Measurements from ENCODE around the gene NDUFA1.
"Not testable (repeated sequence)": the region's sequence is repeated elsewhere in the genome, so short reads cannot be mapped to it uniquely, and the experiment has no call there.

The NDUFA1 gene

DNA sequence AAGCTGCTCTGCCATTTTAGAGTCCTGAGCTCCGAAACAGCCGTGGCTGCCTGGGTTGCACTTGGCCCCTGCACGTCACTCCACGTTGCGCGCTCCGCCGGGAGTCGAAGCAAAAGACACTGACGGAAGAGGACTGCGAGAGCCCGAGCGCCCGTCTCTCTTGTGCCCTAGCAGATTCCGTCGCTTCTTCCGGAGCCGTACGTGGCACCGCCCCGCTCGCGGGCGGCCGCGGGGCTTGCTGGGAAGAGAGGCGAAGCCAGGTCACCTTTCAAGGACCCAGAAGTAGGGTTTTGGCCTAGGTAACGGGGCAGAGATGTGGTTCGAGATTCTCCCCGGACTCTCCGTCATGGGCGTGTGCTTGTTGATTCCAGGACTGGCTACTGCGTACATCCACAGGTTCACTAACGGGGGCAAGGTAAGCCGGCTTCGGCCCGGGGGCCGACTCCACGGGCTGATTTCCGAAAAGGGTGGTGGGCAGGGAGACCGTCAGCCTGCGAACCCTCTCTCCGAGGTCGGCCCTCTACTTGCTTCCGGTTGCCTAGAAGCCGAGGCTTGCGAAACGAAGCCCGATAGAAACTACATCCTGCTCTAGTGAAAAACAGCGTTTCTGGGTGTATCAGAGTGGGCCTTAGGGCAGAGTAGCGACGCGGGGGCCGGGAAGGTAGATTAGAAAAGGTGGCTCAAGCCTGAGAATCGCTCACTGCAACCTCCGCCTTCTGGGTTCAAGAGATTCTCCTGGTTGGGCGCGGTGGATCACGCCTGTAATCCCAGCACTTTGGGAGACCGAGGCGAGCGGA lies at the start of gene NDUFA1, which contains the start of gene RNF113A:
Gene NDUFA1 (plus strand): TSS at position 234 of the 797 bp plus-strand sequence. CDS start 80 bp downstream, at position 314.
Gene RNF113A (minus strand): TSS at position 135 of the 797 bp plus-strand sequence. CDS start 120 bp downstream, at position 15.
- peak; percentile 89 for DNase-seq

DNA sequence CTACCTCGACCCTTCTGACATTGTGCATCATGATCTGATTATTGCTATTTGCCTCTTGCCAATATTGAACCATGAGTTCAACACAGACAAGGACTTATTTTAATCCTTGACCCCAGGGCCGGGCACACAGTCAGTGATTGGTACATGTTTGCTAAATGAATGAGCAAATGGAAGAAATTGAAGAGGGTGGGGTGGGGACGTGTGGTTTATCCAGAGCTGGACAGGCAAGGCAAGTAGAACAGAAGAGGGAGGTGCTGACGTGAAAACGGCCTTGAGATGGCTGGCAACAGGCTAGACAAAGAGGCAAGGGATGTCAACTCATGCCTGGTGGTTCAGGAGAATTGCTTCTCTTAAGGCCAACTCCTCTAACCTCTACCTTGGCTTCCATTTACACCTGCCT lies 47.4 kb upstream of the NDUFA1 start:
- DNase-seq, result not testable (repeated sequence)

DNA sequence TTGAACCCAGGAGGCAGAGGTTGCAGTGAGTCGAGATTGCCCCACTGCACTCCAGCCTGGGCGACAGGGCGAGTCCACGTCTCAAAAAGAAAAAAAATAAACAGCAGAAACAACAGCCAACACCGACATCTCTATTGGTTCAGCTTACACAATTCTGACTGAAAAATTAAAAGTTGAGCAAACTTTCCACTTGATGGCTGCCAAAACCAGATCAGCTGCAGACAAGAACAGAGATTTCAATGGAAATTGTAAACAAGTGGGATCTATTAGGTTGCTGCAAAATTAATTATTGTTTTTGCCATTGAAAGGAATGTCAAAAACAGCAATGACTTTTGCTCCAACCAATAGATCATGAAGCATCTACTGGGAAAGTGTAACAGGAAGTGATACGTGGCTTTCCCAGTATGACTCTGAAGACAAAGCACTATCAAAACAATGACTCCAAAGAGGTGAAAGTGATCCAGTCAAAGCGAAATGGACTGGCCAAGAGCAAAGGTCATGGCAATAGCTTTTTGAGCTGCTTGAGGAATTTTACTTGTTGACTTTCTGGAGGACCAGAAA lies 45.2 kb upstream of the NDUFA1 start:
- DNase-seq, result no peak

DNA sequence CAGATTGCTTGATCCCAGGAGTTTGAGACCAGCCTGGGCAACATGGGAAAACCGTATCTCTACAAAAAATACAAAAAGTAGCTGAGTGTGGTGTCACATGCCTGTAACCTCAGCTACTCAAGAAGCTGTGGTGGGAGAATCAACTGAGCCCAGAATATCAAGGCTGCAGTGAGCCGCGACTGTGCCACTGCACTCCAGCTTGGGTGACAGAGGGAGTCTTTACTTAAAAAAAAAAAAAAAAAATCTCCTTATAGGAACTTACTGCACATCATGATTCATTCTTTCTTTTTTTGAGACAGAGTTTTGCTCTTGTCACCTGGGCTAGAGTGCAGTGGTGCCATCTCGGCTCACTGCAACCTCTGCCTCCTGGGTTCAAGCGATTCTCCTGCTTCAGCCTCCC lies 43.2 kb upstream of the NDUFA1 start:
- DNase-seq, result no peak

DNA sequence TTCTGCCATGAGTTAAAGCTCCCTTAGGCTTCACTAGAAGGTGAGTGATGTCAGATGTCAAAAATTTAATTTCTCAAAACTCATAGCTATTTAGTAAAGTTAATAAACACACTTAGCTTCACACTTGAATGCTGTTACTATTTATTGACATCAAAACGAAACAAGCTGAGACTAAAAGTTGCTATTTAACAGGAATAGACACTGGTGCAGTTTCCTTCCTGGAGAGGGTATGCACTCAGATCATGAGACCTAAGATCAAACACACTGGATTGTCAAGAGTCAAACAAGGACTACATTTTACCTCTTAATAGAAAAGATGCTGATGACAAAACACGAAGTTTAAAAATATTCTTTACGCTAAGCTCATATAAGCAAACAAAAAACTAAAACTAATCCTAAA lies 37.7 kb upstream of the NDUFA1 start:
- no peak for DNase-seq

DNA sequence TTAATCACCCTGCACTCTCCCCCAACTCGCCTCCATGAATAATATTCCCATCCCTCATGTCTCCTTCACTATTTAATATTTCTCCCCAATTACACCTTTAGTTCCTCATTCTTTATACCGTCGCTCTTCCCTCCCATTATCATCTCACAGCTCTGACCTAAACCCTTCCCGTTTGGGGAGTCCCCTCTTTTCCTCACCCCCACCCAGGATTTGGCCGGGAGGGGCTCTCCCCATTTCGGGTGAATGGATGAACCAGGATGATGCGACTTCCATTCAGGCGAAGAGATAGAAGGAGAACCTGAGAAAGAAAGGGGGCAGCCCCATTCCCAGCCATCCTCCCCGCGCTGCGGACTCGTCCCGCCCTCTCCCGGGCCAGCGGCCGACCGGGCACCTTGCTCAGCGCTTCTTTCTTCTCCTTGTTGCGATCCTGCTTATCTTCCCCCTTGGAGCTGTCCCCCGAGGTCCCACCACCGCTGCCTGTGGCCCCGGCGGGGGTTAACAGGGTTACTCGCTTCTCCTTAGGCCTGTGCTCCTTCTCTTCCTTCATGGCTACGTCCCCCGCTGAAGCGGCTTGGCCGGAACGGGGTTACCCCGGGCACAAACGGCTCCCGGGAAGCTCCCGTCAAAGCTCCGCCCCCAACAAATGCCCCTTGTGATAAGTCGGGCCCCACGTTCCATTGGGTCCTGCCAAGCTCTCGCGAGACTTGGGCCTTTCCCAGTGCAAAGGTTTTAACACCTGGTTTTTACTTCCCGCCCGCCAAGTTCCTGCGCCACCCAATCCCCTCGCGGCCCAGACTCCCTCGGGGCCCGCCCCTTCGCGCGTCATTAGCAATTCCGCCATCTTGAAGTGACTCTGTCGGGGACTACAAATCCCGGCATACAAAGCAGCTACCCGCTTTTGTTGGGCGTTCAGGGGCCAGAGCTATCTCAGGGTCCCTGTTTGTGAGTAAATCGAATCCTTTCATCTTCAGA lies 19.0 kb upstream of the NDUFA1 start, which contains the start of gene UPF3B:
Gene UPF3B (minus strand): TSS at position 582 of the 972 bp plus-strand sequence. CDS start 35 bp downstream, at position 547.
- peak; percentile 96 to 97 for DNase-seq

DNA sequence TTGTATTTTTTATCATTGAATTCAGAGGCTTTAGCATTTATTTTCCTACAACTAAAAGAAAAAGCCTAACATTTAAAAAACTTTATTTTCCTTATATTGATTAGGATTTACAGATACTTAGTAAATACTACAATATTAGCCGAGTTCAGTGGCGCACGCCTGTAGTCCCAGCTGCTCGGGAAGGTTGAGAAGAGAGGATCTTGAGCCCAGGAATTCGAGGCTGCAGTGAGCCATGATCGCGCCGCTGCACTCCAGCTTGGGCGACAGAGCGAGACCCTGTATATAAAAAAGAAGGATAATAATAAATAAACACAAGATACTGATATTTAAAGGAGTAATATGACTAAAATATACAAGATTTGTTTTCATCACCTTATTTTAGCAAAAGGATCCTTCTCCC lies 18.2 kb upstream of the NDUFA1 start:
- no peak for DNase-seq

DNA sequence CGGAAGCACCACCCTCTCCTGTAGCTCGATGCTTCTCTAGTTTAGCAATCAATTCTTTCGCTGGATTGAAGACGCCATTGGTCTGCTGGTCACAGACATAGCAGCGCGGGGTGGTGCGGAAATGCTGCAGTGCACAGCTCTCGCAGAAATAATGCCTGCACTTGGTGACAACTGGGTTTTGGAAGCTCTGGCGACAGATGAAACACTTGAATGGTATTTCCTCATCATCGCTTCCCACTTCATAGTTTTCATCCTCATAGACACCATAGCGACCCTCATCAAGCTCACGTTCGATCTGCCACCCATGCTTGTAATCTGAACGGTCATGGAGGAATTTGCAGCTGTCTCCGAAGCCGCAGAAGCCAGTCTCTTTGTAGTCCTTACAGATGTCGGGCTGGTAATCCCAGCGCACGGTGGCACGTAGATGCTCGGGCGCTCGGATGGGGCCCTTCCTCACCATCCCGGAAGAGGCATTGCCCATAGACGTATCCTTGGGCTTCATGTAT lies 953 bp upstream of the NDUFA1 start:
- DNase-seq, result peak; percentile 23 to 32

DNA sequence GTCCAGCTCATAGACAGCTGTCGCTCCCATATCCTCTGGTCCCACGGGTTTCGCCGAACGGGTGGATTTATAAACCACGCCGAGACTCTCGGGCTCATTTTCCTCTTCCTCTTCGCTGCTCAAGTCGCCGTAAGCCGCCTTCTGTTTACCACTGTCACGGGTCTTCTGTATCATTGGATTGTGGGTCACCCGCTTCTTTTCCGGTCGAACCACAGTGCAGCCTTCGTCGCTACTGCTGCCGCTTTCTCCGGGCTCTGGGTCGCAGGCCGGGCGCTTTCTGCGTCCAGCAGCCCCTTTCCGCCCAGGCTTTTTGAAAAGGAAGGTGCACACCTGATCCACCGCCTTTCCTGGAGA lies 410 bp upstream of the NDUFA1 start:
- no peak for DNase-seq

DNA sequence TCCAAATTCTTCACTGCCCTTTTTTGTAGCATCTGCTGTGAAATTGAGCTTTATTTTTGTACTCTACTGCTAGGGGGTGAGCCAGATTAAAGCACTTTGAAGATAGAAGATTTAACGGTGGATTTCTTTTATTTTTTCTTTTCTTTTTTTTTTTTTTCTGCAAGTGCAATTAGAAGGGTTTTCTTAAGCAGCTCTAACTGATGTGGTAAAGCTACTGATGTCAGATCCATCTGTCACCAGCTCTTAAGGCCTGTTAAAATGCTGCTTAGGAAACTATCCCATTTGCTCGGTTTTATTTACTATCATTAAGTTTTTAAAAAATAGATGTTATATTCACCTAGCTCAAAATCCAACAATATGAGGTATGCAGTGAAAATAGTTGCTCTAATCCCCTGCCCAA lies 7.1 kb downstream of the NDUFA1 start:
- no peak for DNase-seq

DNA sequence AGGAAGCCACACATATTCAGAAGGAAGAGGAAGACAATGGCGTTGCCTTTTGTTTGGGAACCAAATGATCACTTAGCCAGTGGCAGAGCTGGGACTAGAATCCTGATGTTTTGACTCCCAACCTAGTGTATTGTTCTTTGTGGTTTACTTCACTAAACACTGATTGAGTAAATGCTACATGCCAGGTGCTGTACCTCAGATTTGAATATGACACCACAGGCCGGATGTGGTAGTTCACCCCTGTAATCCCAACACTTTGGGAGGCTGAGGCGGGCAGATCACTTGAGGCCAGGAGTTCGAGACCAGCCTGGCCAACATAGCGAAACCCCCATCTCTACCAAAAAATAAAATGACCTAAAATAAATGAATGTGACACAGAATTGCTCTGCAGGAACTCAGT lies 8.4 kb downstream of the NDUFA1 start:
- peak in 1 of 2 donors; percentile 31 for DNase-seq

DNA sequence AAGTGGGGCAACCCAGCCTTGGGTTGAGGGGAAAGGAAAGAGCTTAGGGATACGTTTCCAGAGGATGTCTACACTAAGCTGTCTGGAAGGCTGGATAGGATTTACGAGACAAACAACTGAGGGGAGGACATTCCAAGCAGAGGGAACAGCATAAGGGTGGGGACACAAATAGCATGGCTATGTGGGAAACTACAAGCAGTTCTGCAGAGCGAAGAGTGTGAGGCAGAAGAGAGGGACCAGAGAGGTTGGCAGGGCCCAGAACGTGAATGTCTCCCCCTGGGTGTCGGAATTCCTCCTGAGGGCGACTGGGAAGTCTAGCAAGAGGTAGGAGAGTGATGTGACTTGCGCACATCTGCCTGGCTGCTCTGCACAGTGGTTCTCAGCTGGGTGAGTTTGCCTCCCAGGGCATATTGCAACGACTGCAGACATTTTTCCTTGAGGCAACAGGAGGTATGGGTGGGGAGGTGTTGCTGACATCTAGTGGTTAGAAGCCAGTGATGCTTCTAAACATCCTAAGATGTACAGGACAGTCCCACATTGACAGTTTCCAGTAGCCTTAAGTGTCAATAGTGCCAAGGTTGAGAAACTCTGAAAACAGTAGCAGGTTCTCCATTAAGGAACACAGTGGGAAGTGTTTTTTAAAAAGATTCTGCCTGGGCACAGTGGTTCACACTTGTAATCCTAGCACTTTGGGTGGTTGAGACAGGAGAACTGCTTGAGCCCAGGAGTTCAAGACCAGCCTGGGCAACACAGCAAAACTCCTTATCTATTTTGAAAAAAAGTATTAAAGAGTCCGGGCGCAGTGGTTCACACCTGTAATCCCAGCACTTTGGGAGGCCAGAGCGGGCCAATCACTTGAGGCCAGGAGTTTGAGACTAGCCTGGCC lies 9.2 kb downstream of the NDUFA1 start:
- peak; percentile 46 to 63 for DNase-seq

DNA sequence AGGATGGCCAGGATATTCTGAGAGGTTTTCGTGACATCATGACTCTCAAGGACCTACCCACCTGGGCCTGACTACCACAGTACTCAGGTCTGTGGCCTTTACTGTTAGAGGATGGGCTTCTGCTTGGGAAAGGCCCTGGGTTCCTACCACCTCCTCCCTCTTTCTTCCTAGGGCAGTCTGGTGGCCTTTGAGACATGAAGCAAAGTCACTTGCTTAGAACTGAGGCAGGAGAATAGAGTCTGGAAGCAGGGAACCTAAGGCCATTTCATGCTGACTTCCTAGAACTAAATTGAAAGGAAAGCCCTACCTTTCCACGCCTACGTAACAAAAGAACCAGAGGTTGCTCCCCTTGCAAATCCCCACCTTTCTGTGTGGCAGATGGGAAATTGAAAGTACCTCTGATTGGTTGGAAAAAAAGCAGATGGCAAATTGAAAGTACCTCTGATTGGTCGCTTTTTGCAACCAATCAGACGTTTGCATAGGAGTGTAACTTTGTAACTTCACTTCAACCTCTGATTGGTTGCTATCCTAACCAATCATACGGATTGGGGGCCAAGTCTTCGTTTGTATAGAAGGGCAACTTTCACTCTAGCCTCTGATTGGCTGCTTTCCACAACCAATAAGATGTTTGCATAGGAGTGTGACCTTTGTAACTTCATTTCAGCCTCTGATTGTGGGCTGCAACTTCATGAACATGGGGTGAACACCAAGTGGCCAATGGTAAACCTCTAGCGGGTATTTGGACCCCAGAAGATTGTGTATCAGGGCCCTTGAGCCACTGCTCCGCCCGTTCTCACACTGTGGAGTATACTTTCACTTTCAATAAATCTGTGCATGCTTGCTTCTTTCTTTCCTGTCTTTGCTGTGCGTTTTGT lies 14.2 kb downstream of the NDUFA1 start:
- DNase-seq, result peak; percentile 22 to 75

DNA sequence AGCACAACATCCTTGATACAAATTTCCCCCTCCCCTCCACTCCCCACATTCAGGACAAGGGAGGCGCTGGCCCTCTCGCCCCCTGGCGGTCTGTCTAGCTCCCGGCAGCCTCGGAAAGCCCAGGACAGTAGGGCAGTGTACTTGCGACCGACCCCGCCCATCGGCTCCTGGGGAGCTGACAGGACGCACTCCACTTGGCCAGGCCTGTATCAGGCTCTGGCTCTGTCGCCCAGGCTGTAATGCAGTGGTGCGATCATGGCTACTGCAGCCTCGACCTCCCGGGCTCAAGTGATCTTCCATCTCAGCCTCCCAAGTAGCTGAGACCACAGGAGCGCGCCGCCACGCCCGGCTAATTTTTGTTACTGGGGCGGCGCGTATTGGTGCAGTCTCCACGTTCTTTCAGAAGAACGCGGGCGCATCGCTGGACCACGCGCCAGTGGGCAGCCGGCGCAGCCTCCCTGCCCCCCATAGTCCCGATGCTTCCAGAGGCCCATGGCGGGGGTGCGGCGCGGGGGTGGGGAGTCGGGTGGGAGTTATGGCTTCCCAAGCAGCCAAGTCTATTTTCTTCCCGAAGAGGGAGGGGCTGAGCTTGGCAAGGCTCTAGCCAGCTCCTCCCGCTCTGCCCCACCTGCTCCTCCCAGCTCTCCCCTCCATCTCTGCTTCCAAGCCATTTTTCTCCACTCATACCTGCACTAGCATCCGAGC lies 16.2 kb downstream of the NDUFA1 start:
- peak; percentile 62 to 63 for DNase-seq

DNA sequence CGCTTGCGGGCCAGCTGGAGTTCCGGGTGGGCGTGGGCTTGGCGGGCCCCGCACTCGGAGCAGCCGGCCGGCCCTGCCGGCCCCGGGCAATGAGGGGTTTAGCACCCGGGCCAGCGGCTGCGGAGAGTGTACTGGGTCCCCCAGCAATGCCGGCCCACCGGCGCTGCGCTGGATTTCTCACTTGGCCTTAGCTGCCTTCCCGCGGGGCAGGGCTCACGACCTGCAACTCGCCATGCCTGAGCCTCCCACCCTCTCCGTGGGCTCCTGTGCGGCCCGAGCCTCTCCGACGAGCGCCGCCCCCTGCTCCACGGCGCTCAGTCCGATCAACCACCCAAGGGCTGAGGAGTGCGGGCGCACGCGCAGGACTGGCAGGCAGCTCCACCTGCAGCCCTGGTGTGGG lies 19.0 kb downstream of the NDUFA1 start:
- not testable (repeated sequence) for DNase-seq

DNA sequence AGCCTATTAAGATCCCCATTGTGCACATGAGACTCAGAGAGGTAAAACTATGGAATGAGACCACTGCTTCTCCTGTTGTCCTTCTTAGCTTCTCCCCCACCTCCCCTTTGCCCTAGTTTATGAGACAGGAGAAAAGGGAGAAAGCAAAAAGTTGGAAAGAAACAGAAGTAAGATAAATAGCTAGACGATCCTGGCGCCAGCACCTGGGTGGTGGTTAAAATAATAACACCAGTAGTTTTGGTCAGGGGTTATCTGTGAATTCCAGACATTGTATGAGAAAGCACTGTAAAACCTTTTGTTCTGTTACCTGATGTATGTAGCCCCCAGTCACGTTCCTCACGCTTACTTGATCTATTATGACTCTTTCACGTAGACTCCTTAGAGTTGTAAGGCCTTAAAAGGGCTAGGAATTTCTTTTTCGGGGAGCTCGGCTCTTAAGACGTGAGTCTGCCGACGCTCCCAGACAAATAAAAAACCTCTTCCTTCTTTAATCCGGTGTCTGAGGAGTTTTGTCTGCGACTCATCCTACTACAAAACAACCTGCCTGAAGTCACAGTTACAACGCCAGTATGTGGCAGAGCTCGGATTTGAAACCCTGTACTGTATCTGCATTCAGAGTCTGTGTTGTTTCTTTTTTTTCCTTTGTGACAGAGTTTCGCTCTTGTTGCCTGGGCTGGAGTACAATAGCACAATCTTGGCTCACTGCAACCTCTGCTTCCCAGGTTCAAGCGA lies 20.5 kb downstream of the NDUFA1 start:
- DNase-seq, result not testable (repeated sequence)

DNA sequence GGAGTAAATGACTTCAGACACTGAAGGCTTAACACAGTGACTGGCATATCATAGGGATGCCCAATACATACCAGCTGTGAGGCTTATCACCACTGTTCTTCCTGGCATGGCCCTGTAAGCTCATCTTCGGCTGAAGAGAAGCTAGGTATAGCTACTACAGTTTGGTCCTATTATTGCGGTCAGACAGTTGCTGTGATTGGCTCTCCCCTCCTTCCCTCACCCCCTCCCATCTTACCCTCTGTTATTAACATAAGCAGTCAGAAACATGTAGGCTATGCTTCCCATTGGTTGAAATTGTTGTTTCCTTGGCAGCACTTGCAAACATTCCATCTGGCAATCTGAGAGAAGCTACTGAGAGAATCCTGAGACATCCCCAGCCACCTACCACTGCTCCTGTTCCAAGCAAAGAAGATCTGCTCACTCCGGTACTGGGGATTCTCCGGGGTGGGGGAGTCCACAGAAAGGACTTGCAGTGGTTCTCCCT lies 24.3 kb downstream of the NDUFA1 start, which contains the start of gene AKAP14:
Gene AKAP14 (plus strand): TSS at position 51 of the 484 bp plus-strand sequence. CDS start 7,331 bp downstream, outside the sequence.
- no peak for DNase-seq

DNA sequence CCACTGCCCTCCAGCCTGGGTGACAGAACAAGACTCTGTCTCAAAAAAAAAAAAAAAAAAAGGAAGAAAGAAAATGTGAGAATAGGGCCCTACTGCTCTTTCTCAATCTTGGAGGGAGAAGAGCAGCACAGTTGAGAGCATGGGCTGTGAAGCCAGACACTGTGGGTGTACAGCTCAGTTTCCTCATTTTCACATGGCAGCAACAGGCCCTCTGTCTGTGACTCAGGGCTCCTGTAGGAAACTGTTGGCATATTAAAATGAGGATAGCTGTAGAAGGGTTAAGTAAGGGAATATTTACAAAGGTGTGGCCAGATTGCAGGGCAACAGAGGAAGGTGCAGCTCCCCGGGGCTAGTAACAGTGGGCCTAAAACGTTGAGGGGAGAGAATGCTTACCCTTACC lies 27.5 kb downstream of the NDUFA1 start:
- peak in 1 of 2 donors; percentile 21 for DNase-seq

DNA sequence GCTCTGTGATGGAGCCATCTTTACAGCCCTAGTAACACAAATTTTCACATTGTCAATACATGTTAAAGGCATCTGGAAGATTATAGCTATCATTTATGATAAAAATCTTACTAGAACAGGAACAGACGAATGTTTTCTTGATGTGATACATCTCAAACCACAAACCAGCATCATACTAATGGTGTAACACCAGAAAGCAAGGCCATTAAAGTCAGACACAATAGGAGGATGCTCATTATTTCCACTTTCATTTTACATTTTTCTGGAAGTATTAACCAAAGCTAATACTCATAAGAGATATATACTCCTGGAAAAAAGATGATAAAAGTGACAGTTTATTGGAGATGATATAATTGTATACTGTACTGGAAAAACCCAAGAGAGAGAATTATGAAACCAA lies 29.3 kb downstream of the NDUFA1 start:
- no peak for DNase-seq

Data from CD4-positive, alpha-beta T cell treated with Interleukin-4 for 1 hour (primary cell).